WTC11 (cell line): Measurements from ENCODE around the gene NUAK1. TPM values are rescaled to one million over a fixed set of nuclear protein-coding genes. Genes with fewer than 3 reads are reported as not detected.

Source experiments
- ATAC-seq: fragments of 200-7000 bp; cut with Tn5 transposase; 2 replicates; pipeline ENCODE4 v1.10.0; 2021; ENCODE audit warnings: mild to moderate bottlenecking, moderate library complexity
- CTCF ChIA-PET: fragments of 300-600 bp; sonication (Branson Sonifier 250); formaldehyde crosslinking; loops from one replicate; lab custom pipeline; 2021; ENCODE audit warnings: antibody characterized with exemption; lab: Charles Lee
- POLR2A ChIA-PET: fragments of 350-600 bp; sonication (Branson Sonifier 250); formaldehyde crosslinking; loops from one replicate; lab custom pipeline; 2021; ENCODE audit warnings: antibody characterized with exemption; lab: Charles Lee
- DNase-seq: peaks from one replicate; pipeline ENCODE4 v3.0.0; 2021; ENCODE audit warnings: low spot score
- H3K27ac Mint-ChIP-seq: 2 replicates; pipeline ENCODE4 v1.8.0; 2021; ENCODE audit warnings: mixed read lengths
- H3K27me3 Mint-ChIP-seq: 2 replicates; pipeline ENCODE4 v1.8.0; 2021; ENCODE audit warnings: low read depth, mild to moderate bottlenecking, moderate library complexity, mixed read lengths
- H3K36me3 Mint-ChIP-seq: 2 replicates; pipeline ENCODE4 v1.8.0; 2021; ENCODE audit warnings: mixed read lengths
- H3K4me1 Mint-ChIP-seq: 2 replicates; pipeline ENCODE4 v1.8.0; 2022; ENCODE audit warnings: mixed read lengths
- H3K4me3 Mint-ChIP-seq: 2 replicates; pipeline ENCODE4 v1.8.0; 2021; ENCODE audit warnings: mild to moderate bottlenecking, moderate library complexity, mixed read lengths
- H3K9me3 Mint-ChIP-seq: 2 replicates; pipeline ENCODE4 v1.8.0; 2021; ENCODE audit warnings: mixed read lengths
- CREB1 ChIP-seq: sonication (generic); formaldehyde crosslinking; IDR thresholded peaks from 2 replicates; pipeline ENCODE4 v1.8.0; 2023; ENCODE audit warnings: mild to moderate bottlenecking, missing genetic modification reagents
- ERG ChIP-seq: fragments of 250-450 bp; sonication (Bioruptor Pico); IDR thresholded peaks from 2 replicates; pipeline ENCODE4 v1.8.0; 2021; ENCODE audit warnings: mild to moderate bottlenecking
- ESRRA ChIP-seq: sonication (generic); formaldehyde crosslinking; IDR thresholded peaks from 2 replicates; pipeline ENCODE4 v1.8.1; 2022; ENCODE audit warnings: mild to moderate bottlenecking, missing genetic modification reagents, borderline replicate concordance
- ETV6 ChIP-seq: sonication (generic); formaldehyde crosslinking; IDR thresholded peaks from 2 replicates; pipeline ENCODE4 v1.8.1; 2022; ENCODE audit warnings: mild to moderate bottlenecking, missing genetic modification reagents
- FOXJ3 ChIP-seq: sonication (generic); formaldehyde crosslinking; IDR thresholded peaks from 2 replicates; pipeline ENCODE4 v1.9.0; 2021; ENCODE audit warnings: missing genetic modification reagents, mild to moderate bottlenecking, borderline replicate concordance
- FOXK1 ChIP-seq: sonication (generic); formaldehyde crosslinking; IDR thresholded peaks from 2 replicates; pipeline ENCODE4 v1.8.0; 2022; ENCODE audit warnings: mild to moderate bottlenecking, moderate library complexity, missing genetic modification reagents
- NFATC4 ChIP-seq: fragments of 250-450 bp; sonication (Bioruptor Pico); IDR thresholded peaks from 2 replicates; pipeline ENCODE4 v1.9.0; 2021; ENCODE audit warnings: mild to moderate bottlenecking
- RELA ChIP-seq: sonication (generic); formaldehyde crosslinking; IDR thresholded peaks from 2 replicates; pipeline ENCODE4 v1.8.1; 2022; ENCODE audit warnings: missing genetic modification reagents, mild to moderate bottlenecking, borderline replicate concordance
- SMAD4 ChIP-seq: sonication (generic); formaldehyde crosslinking; IDR thresholded peaks from 2 replicates; pipeline ENCODE4 v1.8.0; 2022; ENCODE audit warnings: mild to moderate bottlenecking, missing genetic modification reagents
- ZNF121 ChIP-seq: sonication (generic); formaldehyde crosslinking; IDR thresholded peaks from 2 replicates; pipeline ENCODE4 v1.8.0; 2023; ENCODE audit warnings: missing genetic modification reagents
- ZNF263 ChIP-seq: sonication (generic); formaldehyde crosslinking; IDR thresholded peaks from 2 replicates; pipeline ENCODE4 v1.8.1; 2022; ENCODE audit warnings: low read depth, mild to moderate bottlenecking, moderate library complexity, missing genetic modification reagents
- ZNF423 ChIP-seq: fragments of 250-450 bp; sonication (Bioruptor Pico); IDR thresholded peaks from 2 replicates; pipeline ENCODE4 v2.1.2; 2022; ENCODE audit warnings: mild to moderate bottlenecking, moderate library complexity
- total RNA-seq: library from RNA; stranded (reverse); gene quantifications from 3 replicates; pipeline ENCODE4 v1.2.3, GENCODE V29; 2021
- TF ChIP-seq, protein P1 (sequence below): sonication (generic); formaldehyde crosslinking; IDR thresholded peaks from 2 replicates; pipeline ENCODE4 v1.8.1; 2023; ENCODE audit warnings: mild to moderate bottlenecking, missing genetic modification reagents
- TF ChIP-seq, protein P2 (sequence below): sonication (generic); formaldehyde crosslinking; IDR thresholded peaks from 2 replicates; pipeline ENCODE4 v1.8.1; 2022; ENCODE audit warnings: low read depth, missing genetic modification reagents, borderline replicate concordance
- TF ChIP-seq, protein P3 (sequence below): sonication (generic); formaldehyde crosslinking; IDR thresholded peaks from 2 replicates; pipeline ENCODE4 v1.8.0; 2022; ENCODE audit warnings: missing genetic modification reagents
- TF ChIP-seq, protein P4 (sequence below): sonication (generic); formaldehyde crosslinking; IDR thresholded peaks from 2 replicates; pipeline ENCODE4 v1.8.1; 2023; ENCODE audit warnings: mild to moderate bottlenecking, missing genetic modification reagents

Gene NUAK1
- total RNA-seq, 1 experiment from 2014 or later: 15.9 TPM

- TF ChIP-seq, protein P1, sequence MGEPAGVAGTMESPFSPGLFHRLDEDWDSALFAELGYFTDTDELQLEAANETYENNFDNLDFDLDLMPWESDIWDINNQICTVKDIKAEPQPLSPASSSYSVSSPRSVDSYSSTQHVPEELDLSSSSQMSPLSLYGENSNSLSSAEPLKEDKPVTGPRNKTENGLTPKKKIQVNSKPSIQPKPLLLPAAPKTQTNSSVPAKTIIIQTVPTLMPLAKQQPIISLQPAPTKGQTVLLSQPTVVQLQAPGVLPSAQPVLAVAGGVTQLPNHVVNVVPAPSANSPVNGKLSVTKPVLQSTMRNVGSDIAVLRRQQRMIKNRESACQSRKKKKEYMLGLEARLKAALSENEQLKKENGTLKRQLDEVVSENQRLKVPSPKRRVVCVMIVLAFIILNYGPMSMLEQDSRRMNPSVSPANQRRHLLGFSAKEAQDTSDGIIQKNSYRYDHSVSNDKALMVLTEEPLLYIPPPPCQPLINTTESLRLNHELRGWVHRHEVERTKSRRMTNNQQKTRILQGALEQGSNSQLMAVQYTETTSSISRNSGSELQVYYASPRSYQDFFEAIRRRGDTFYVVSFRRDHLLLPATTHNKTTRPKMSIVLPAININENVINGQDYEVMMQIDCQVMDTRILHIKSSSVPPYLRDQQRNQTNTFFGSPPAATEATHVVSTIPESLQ: no peak
- no peak for TF ChIP-seq ZNF263 (CRISPR knock-in tag)
- TF ChIP-seq RELA (CRISPR knock-in tag): no peak
- TF ChIP-seq FOXJ3 (CRISPR knock-in tag): no peak
- TF ChIP-seq, all 79 proteins: peak for 0
Measured at GRCh38 chr12:106091446-106091820, 47.3 kb downstream of the NUAK1 start (continued).

DNA sequence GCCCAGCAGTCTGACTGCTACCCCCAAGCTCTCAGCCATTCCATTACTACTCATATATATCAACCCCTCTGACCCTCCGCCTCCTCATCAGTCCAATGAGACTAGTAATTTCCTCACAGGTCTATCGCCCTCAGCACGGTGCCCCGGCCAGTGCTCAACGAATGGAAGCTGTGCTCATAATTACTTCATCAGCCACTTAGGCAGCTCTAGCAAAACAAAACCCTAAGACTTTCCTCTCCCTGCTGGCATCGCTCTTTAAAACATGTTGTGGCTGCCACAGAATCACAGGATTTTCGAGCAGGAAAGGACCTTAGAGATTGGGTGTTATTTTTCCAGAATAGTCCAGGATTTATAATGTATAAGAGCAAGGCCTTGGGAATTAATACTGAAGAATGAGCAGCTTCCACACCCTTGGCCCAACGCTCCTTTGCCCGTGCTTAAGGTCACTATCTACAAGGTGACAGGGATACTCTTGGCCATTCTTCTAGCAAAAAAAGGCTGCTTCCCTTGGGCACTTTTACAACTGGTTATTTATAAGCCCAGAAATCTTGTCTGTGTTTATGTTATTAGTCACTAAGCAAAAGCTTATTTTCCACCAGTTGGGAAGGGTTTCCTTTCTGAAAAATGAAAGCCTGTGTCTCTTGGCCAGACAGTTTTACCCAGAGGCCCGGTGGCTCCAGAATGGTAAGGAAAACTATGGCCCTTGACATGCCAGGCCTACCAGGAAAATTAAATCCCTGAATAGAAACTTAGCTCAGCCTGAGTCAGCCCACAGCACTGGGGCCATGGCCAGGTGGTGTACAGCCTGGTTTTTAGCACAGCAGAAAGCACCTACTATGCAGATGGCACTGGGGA lies 47.9 kb downstream of the NUAK1 start:
- Mint-ChIP-seq H3K4me3 (no peak overlapping the region), H3K27ac (no peak overlapping the region), H3K9me3 (no peaks in the 10 kb centered on the region), H3K27me3 (no peaks in the 10 kb centered on the region), H3K4me1 (peaks cover 11% of the 10 kb centered on the region), H3K36me3 (no peaks in the 10 kb centered on the region; the same call in 1 of the 2 replicates)
- DNase-seq (no peak), ATAC-seq (no peak)
- TF ChIP-seq SMAD4 (CRISPR knock-in tag) (no peak), ETV6 (no peak), NFATC4 (CRISPR knock-in tag) (no peak), ZNF121 (no peak), CREB1 (no peak), FOXK1 (no peak), ZNF423 (no peak), ESRRA (CRISPR knock-in tag) (no peak)
- TF ChIP-seq, protein P2, sequence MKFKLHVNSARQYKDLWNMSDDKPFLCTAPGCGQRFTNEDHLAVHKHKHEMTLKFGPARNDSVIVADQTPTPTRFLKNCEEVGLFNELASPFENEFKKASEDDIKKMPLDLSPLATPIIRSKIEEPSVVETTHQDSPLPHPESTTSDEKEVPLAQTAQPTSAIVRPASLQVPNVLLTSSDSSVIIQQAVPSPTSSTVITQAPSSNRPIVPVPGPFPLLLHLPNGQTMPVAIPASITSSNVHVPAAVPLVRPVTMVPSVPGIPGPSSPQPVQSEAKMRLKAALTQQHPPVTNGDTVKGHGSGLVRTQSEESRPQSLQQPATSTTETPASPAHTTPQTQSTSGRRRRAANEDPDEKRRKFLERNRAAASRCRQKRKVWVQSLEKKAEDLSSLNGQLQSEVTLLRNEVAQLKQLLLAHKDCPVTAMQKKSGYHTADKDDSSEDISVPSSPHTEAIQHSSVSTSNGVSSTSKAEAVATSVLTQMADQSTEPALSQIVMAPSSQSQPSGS (CRISPR knock-in tag): no peak
- TF ChIP-seq, protein P3, sequence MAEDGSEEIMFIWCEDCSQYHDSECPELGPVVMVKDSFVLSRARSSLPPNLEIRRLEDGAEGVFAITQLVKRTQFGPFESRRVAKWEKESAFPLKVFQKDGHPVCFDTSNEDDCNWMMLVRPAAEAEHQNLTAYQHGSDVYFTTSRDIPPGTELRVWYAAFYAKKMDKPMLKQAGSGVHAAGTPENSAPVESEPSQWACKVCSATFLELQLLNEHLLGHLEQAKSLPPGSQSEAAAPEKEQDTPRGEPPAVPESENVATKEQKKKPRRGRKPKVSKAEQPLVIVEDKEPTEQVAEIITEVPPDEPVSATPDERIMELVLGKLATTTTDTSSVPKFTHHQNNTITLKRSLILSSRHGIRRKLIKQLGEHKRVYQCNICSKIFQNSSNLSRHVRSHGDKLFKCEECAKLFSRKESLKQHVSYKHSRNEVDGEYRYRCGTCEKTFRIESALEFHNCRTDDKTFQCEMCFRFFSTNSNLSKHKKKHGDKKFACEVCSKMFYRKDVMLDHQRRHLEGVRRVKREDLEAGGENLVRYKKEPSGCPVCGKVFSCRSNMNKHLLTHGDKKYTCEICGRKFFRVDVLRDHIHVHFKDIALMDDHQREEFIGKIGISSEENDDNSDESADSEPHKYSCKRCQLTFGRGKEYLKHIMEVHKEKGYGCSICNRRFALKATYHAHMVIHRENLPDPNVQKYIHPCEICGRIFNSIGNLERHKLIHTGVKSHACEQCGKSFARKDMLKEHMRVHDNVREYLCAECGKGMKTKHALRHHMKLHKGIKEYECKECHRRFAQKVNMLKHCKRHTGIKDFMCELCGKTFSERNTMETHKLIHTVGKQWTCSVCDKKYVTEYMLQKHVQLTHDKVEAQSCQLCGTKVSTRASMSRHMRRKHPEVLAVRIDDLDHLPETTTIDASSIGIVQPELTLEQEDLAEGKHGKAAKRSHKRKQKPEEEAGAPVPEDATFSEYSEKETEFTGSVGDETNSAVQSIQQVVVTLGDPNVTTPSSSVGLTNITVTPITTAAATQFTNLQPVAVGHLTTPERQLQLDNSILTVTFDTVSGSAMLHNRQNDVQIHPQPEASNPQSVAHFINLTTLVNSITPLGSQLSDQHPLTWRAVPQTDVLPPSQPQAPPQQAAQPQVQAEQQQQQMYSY (CRISPR knock-in tag): no peak
- TF ChIP-seq, protein P4, sequence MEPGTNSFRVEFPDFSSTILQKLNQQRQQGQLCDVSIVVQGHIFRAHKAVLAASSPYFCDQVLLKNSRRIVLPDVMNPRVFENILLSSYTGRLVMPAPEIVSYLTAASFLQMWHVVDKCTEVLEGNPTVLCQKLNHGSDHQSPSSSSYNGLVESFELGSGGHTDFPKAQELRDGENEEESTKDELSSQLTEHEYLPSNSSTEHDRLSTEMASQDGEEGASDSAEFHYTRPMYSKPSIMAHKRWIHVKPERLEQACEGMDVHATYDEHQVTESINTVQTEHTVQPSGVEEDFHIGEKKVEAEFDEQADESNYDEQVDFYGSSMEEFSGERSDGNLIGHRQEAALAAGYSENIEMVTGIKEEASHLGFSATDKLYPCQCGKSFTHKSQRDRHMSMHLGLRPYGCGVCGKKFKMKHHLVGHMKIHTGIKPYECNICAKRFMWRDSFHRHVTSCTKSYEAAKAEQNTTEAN (CRISPR knock-in tag): no peak
- CTCF ChIA-PET: no interaction called here
- POLR2A ChIA-PET: no interaction called here

DNA sequence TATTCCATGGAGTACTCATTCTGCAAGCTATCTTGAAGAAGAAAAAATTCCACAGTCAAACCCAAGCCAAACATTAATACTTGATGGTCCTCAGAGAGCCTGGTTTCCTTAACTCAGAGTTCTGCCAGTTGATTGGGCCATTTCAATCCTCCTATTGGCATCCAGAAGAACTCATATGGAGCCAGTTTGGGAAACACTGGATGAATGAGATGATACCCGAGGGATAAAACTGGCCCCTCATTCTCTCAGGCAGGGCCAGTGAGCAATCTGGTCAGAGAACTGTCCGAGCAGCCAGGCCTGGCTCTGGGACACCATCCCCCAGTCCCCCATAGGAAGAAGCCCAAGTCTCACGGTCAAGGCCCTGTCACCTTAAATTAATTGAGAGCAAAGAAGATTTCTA lies 48.8 kb downstream of the NUAK1 start:
- CTCF ChIA-PET: no interaction called here
- no peak overlapping the region for H3K4me3 Mint-ChIP-seq
- H3K4me1 Mint-ChIP-seq: peaks cover 14% of the 10 kb centered on the region
- H3K36me3 Mint-ChIP-seq: no peaks in the 10 kb centered on the region; the same call in 1 of the 2 replicates
- POLR2A ChIA-PET: no interaction called here
- peak overlapping the region; percentile 76; the same call in 1 of the 2 replicates for H3K27ac Mint-ChIP-seq
- ATAC-seq: no peak
- H3K9me3 Mint-ChIP-seq: no peaks in the 10 kb centered on the region
- no peak for TF ChIP-seq ERG (CRISPR knock-in tag)
- DNase-seq: no peak
- no peaks in the 10 kb centered on the region for H3K27me3 Mint-ChIP-seq
